HepG2 (cell line): Measurements from ENCODE around the gene PPP4R4. TPM values are rescaled to one million over a fixed set of nuclear protein-coding genes. Genes with fewer than 3 reads are reported as not detected.

Experiments
- ATAC-seq: fragments of 200-7000 bp; cut with Tn5 transposase; 3 replicates; pipeline ENCODE4 v1.9.1; 2020; ENCODE audit warnings: mild to moderate bottlenecking, moderate library complexity
- BruUV-seq: library from RNA; stranded (reverse); fragments of 400-500 nt; replicated peaks from 2 replicates; lab custom pipeline; 2021; lab: Mats Ljungman, UMichigan
- CTCF ChIA-PET: fragments of 300-600 bp; formaldehyde crosslinking; extraction: SDS; loops from one replicate; lab custom pipeline; 2021; ENCODE audit warnings: low total read pairs, inconsistent platforms, low intra/inter-chr PET ratio; lab: Yijun Ruan, JAX
- POLR2A ChIA-PET: fragments of 350-600 bp; sonication (Branson Sonifier 250); formaldehyde crosslinking; loops from one replicate; lab custom pipeline; 2020; ENCODE audit warnings: antibody characterized with exemption, inconsistent platforms; lab: Yijun Ruan, JAX
- DNase-seq: peaks from one replicate; pipeline ENCODE4 v3.0.0-alpha.2; 2015; ENCODE audit warnings: low spot score
- FAIRE-seq: peaks from 3 replicates; lab custom pipeline; 2011; peaks lifted over from hg19 to GRCh38; lab: Jason Lieb, UNC
- H2AFZ ChIP-seq: one replicate; pipeline ENCODE4 v1.6.1; 2011; ENCODE audit warnings: low read length, inconsistent platforms
- H3K27ac ChIP-seq: fragments of 300-600 bp; 3 replicates; pipeline ENCODE4 v1.8.0; 2011; ENCODE audit warnings: mixed run types, mild to moderate bottlenecking, mixed read lengths, low read length, inconsistent platforms; ENCODE audit not compliant: insufficient read depth; ENCODE audit errors: extremely low read length
- H3K27me3 ChIP-seq, 2 experiments: fragments of 200-600 bp in 1 of 2; 2 replicates in 1 of 2; 3 replicates in 1 of 2; pipeline versions ENCODE4 v1.6.0 to v1.8.0; 2011; ENCODE audit warnings: low read length in 2 of 2, mild to moderate bottlenecking in 2 of 2, moderate library complexity in 2 of 2, inconsistent platforms in 1 of 2; ENCODE audit not compliant: insufficient read depth in 2 of 2, control insufficient read depth in 1 of 2
- H3K36me3 ChIP-seq, 2 experiments: fragments of 200-600 bp in 1 of 2; replicated peaks in 1 of 2; 2 replicates in 1 of 2; 3 replicates in 1 of 2; pipeline versions ENCODE4 v1.5.1 to v1.8.0; 2011; ENCODE audit warnings: low read length in 2 of 2, inconsistent platforms in 1 of 2; ENCODE audit not compliant: insufficient read depth in 2 of 2, control insufficient read depth in 1 of 2
- H3K4me1 ChIP-seq: 2 replicates; pipeline ENCODE4 v1.5.1; 2012; ENCODE audit warnings: low read length, inconsistent platforms; ENCODE audit not compliant: insufficient read depth
- H3K4me2 ChIP-seq: 2 replicates; pipeline ENCODE4 v1.6.0; 2011; ENCODE audit warnings: low read depth, low read length, inconsistent platforms
- H3K4me3 ChIP-seq, 3 experiments: fragments of 200-600 bp in 1 of 3; sonication (generic), shearing (Covaris generic) in 1 of 3; replicated peaks in 1 of 3; 2 replicates each; pipeline ENCODE4 v1.5.1; 2011 to 2016; ENCODE audit warnings: low read length in 3 of 3, inconsistent platforms in 2 of 3, low read depth in 2 of 3, mild to moderate bottlenecking in 2 of 3, control low read depth in 1 of 3, mixed read lengths in 1 of 3; ENCODE audit not compliant: insufficient read depth in 1 of 3
- H3K79me2 ChIP-seq: one replicate; pipeline ENCODE4 v1.6.1; 2011; ENCODE audit warnings: low read length, inconsistent platforms; ENCODE audit not compliant: insufficient read depth
- H3K9ac ChIP-seq: 2 replicates; pipeline ENCODE4 v1.6.0; 2011; ENCODE audit warnings: mild to moderate bottlenecking, low read depth, low read length, inconsistent platforms; ENCODE audit not compliant: insufficient read depth
- H3K9me3 ChIP-seq: 2 replicates; pipeline ENCODE4 v1.5.1; 2012; ENCODE audit warnings: mild to moderate bottlenecking, low read length
- H4K20me1 ChIP-seq: 2 replicates; pipeline ENCODE4 v1.6.0; 2011; ENCODE audit warnings: inconsistent platforms, mild to moderate bottlenecking, low read length, moderate library complexity; ENCODE audit not compliant: insufficient read depth
- AGO2 ChIP-seq: fragments of 200-400 bp; formaldehyde crosslinking; optimal IDR thresholded peaks from 2 replicates; pipeline ENCODE3; 2017; ENCODE audit warnings: mild to moderate bottlenecking, low read depth, low read length, moderate library complexity
- GMEB1 ChIP-seq: sonication (generic); formaldehyde crosslinking; IDR thresholded peaks from 2 replicates; pipeline ENCODE4 v1.5.1; 2020; ENCODE audit warnings: missing genetic modification reagents, mild to moderate bottlenecking, borderline replicate concordance
- MAF1 ChIP-seq: sonication (generic); formaldehyde crosslinking; IDR thresholded peaks from 2 replicates; pipeline ENCODE4 v1.5.0; 2020; ENCODE audit warnings: missing genetic modification reagents, borderline replicate concordance
- POLR2AphosphoS5 ChIP-seq: IDR thresholded peaks from 2 replicates; pipeline ENCODE4 v1.6.1; 2012; ENCODE audit warnings: low read depth, low read length
- RBFOX2 ChIP-seq: fragments of 200-400 bp; formaldehyde crosslinking; IDR thresholded peaks from 2 replicates; pipeline ENCODE4 v1.6.1; 2017; ENCODE audit warnings: low read depth, mild to moderate bottlenecking, low read length
- ZMYM3 ChIP-seq: sonication (generic); formaldehyde crosslinking; IDR thresholded peaks from 2 replicates; pipeline ENCODE4 v1.5.1; 2020; ENCODE audit warnings: mild to moderate bottlenecking, missing genetic modification reagents
- ZNF687 ChIP-seq: sonication (generic); formaldehyde crosslinking; IDR thresholded peaks from 2 replicates; pipeline ENCODE4 v1.5.1; 2020; ENCODE audit warnings: mild to moderate bottlenecking, missing genetic modification reagents, moderate library complexity
- ZNF768 ChIP-seq: sonication (generic); formaldehyde crosslinking; IDR thresholded peaks from 2 replicates; pipeline ENCODE4 v1.4.0; 2020; ENCODE audit warnings: missing genetic modification reagents
- ZNF784 ChIP-seq: sonication (generic); formaldehyde crosslinking; IDR thresholded peaks from 2 replicates; pipeline ENCODE4 v1.5.1; 2020; ENCODE audit warnings: missing genetic modification reagents, mild to moderate bottlenecking, borderline replicate concordance
- WGBS: methylation state at CpG from one replicate; pipeline ENCODE4 v1.1.6; 2017; ENCODE audit warnings: low lambda C conversion rate; 5-methylcytosine and 5-hydroxymethylcytosine counted together
- in situ Hi-C: cut with HindIII; loops from 2 replicates; pipeline ENCODE4 v1.10.0; 2017; ENCODE audit warnings: low pct_unique_long_range_greater_than_20kb; ENCODE audit not compliant: extremely low pct_ligation_motif_present
- intact Hi-C: fragments of 100-400 bp; cut with micrococcal nuclease; formaldehyde crosslinking; loops from one replicate; pipeline ENCODE4 v1.10.0; 2022; ENCODE audit not compliant: unreplicated experiment
- polyA plus RNA-seq, 8 experiments: library from polyadenylated mRNA; depleted of rRNA in 3 of 8; stranded (reverse) in 7 of 8; unstranded in 1 of 8; fragments of >200 nt; fragmentation: Illumina TruSeq in 4 of 8; extraction: Trizol in 4 of 8; gene quantifications; 2 replicates each; pipeline versions ENCODE4 v1.2.1 to v1.2.3, GENCODE V29; 2011 to 2016; ENCODE audit warnings: low read depth in 4 of 8, missing spikeins in 1 of 8, mixed read lengths in 1 of 8; ENCODE audit not compliant: insufficient read depth in 1 of 8
- total RNA-seq, 5 experiments: library from RNA; depleted of rRNA; stranded (reverse); fragments of >200 nt; fragmentation: Illumina TruSeq; extraction: Trizol; gene quantifications; 2 replicates each; pipeline ENCODE4 v1.2.3, GENCODE V29; 2016; ENCODE audit warnings: low read depth in 1 of 5

The PPP4R4 gene
- total and polyA plus RNA-seq, 2 of the 13 experiments (the other 11 are each of a cell fraction or from before 2014, with no cell fraction given): 9.5 to 19.8 TPM

- H3K9me3 ChIP-seq: no peaks in the 10 kb centered on the region
- DNase-seq: no peak
- ChIA-PET CTCF (no interaction called here), POLR2A (interaction anchor here (1.0 to 1.5 kb wide), 2 partner anchors 12 to 28 kb away, joined by 3 to 9 read pairs; no protein-coding TSS in a partner anchor)
- BruUV-seq: no TSS peak
- H3K27ac ChIP-seq: no peak overlapping the region
- no peaks in the 10 kb centered on the region; a peak in 1 of 5 replicates for H3K27me3 ChIP-seq
- no peak for FAIRE-seq
- in situ Hi-C loops (no loop called here), intact Hi-C loops (no loop called here)
- H4K20me1 ChIP-seq: no peaks in the 10 kb centered on the region
- peak overlapping the region; percentile 44 for H3K4me2 ChIP-seq
- H3K4me1 ChIP-seq: peaks cover 67% of the 10 kb centered on the region
- H3K9ac ChIP-seq: no peak overlapping the region; the same call in 1 of the 2 replicates
- H3K36me3 ChIP-seq: peaks cover 6 to 19% of the 10 kb centered on the region in 2 experiments
- no peak for ATAC-seq
- no peak overlapping the region for H2AFZ ChIP-seq
- peaks cover 27% of the 10 kb centered on the region for H3K79me2 ChIP-seq
- 86% methylated on average over 13 of the region's 14 CpGs for WGBS
- H3K4me3 ChIP-seq: no peak overlapping the region
- TF ChIP-seq GMEB1 (CRISPR knock-in tag): peak; percentile 19; the same call in 1 of the 2 replicates
- TF ChIP-seq ZNF768 (CRISPR knock-in tag): peak; percentile 90
- TF ChIP-seq AGO2: peak; percentile 37
- peak; percentile 48 for TF ChIP-seq POLR2AphosphoS5
- no peak for TF ChIP-seq MAF1 (CRISPR knock-in tag)
- TF ChIP-seq ZMYM3: peak; percentile 56
- no peak for TF ChIP-seq ZNF784
- peak; percentile 34; the same call in 1 of the 2 replicates for TF ChIP-seq RBFOX2
- peak; percentile 41 for TF ChIP-seq ZNF687
Observed at GRCh38 chr14:94288610-94289465, 114.7 kb downstream of the PPP4R4 start.
